Endothelial cell of umbilical vein (primary cell): Measurements from ENCODE around the gene DAPK3. TPM values are rescaled to one million over a fixed set of nuclear protein-coding genes. Genes with fewer than 3 reads are reported as not detected.

ENCODE experiments used
- BruUV-seq: library from RNA; stranded (reverse); fragments of 400-500 nt; replicated peaks from 2 replicates; lab custom pipeline; 2021; lab: Mats Ljungman, UMichigan
- CTCF ChIA-PET: fragments of 300-600, 350-600 bp; sonication (Branson Sonifier 250); formaldehyde crosslinking; loops from one replicate; lab custom pipeline; 2021; ENCODE audit warnings: antibody characterized with exemption, inconsistent platforms; lab: Charles Lee
- POLR2A ChIA-PET: fragments of 300-600, 350-600 bp; sonication (Branson Sonifier 250); formaldehyde crosslinking; loops from one replicate; lab custom pipeline; 2021; ENCODE audit warnings: antibody characterized with exemption, inconsistent platforms; lab: Charles Lee
- DNase-seq: peaks from one replicate; pipeline ENCODE4 v3.0.0-alpha.2; 2011; ENCODE audit warnings: low read depth, low spot score
- FAIRE-seq: peaks from 2 replicates; lab custom pipeline; 2011; peaks lifted over from hg19 to GRCh38; lab: Jason Lieb, UNC
- H2AFZ ChIP-seq: 2 replicates; pipeline ENCODE4 v1.6.0; 2012; ENCODE audit warnings: low read depth, low read length, control low read depth, inconsistent platforms
- H3K27ac ChIP-seq: 2 replicates; pipeline ENCODE4 v1.5.1; 2011; ENCODE audit warnings: low read depth, mild to moderate bottlenecking, control low read depth, low read length, moderate library complexity; ENCODE audit not compliant: insufficient read depth
- H3K27me3 ChIP-seq, 2 experiments: 2 replicates each; pipeline versions ENCODE4 v1.6.0 to v1.6.1; 2011; ENCODE audit warnings: low read length in 2 of 2, mixed read lengths in 1 of 2; ENCODE audit not compliant: control insufficient read depth in 2 of 2, insufficient read depth in 2 of 2
- H3K36me3 ChIP-seq, 2 experiments: 2 replicates in 1 of 2; 3 replicates in 1 of 2; pipeline ENCODE4 v1.5.1; 2011; ENCODE audit warnings: low read length in 2 of 2, mild to moderate bottlenecking in 1 of 2, moderate library complexity in 1 of 2; ENCODE audit not compliant: control insufficient read depth in 2 of 2, insufficient read depth in 2 of 2; ENCODE audit errors: extremely low read depth in 1 of 2
- H3K4me1 ChIP-seq: 3 replicates; pipeline ENCODE4 v1.5.1; 2011; ENCODE audit warnings: mild to moderate bottlenecking, low read length; ENCODE audit not compliant: control insufficient read depth, insufficient read depth; ENCODE audit errors: extremely low read depth
- H3K4me2 ChIP-seq: 2 replicates; pipeline ENCODE4 v1.6.1; 2011; ENCODE audit warnings: low read length, control low read depth, mixed read lengths; ENCODE audit not compliant: insufficient read depth
- H3K4me3 ChIP-seq, 3 experiments: fragments of 200-600 bp in 1 of 3; sonication (generic), shearing (Covaris generic) in 1 of 3; replicated peaks in 1 of 3; 2 replicates each; pipeline ENCODE4 v1.5.1; 2011 to 2016; ENCODE audit warnings: control low read depth in 3 of 3, low read length in 3 of 3, mild to moderate bottlenecking in 2 of 3, inconsistent platforms in 1 of 3, low read depth in 1 of 3, moderate library complexity in 1 of 3; ENCODE audit not compliant: insufficient read depth in 1 of 3
- H3K79me2 ChIP-seq: 2 replicates; pipeline ENCODE4 v1.6.0; 2012; ENCODE audit warnings: low read length, inconsistent platforms; ENCODE audit not compliant: control insufficient read depth, insufficient read depth
- H3K9ac ChIP-seq: replicated peaks from 2 replicates; pipeline ENCODE3; 2011; ENCODE audit warnings: low read length, control low read depth; ENCODE audit not compliant: insufficient read depth; ENCODE audit errors: extremely low read depth
- H3K9me1 ChIP-seq: replicated peaks from 3 replicates; pipeline ENCODE4 v1.6.0; 2011; ENCODE audit warnings: mild to moderate bottlenecking, low read length; ENCODE audit not compliant: control insufficient read depth, insufficient read depth; ENCODE audit errors: extremely low read depth
- H3K9me3 ChIP-seq: replicated peaks from 2 replicates; pipeline ENCODE4 v1.5.1; 2012; ENCODE audit warnings: low read length, inconsistent platforms; ENCODE audit not compliant: control insufficient read depth, insufficient read depth
- H4K20me1 ChIP-seq: replicated peaks from 2 replicates; pipeline ENCODE3; 2011; ENCODE audit warnings: mild to moderate bottlenecking, low read length; ENCODE audit not compliant: control insufficient read depth, insufficient read depth; ENCODE audit errors: extremely low read depth
- EZH2 ChIP-seq: IDR thresholded peaks from 2 replicates; pipeline ENCODE4 v1.6.1; 2012; ENCODE audit warnings: borderline replicate concordance, low read depth, mild to moderate bottlenecking, moderate library complexity, low read length, inconsistent platforms; ENCODE audit not compliant: severe bottlenecking
- FOS ChIP-seq: IDR thresholded peaks from 2 replicates; pipeline ENCODE4 v1.6.1; 2011; ENCODE audit warnings: mild to moderate bottlenecking, low read length, moderate library complexity, borderline replicate concordance; ENCODE audit not compliant: insufficient read depth
- GATA2 ChIP-seq: IDR thresholded peaks from 2 replicates; pipeline ENCODE4 v1.7.0; 2011; ENCODE audit warnings: low read depth, mild to moderate bottlenecking, moderate library complexity, mixed read lengths, low read length; ENCODE audit not compliant: insufficient read length, insufficient read depth
- JUN ChIP-seq: IDR thresholded peaks from 2 replicates; pipeline ENCODE4 v1.6.1; 2011; ENCODE audit warnings: borderline replicate concordance, low read depth; ENCODE audit not compliant: insufficient read length, insufficient read depth
- MYC ChIP-seq: IDR thresholded peaks from one replicate; pipeline ENCODE4 v1.6.1; 2011; ENCODE audit warnings: mild to moderate bottlenecking, low read depth, low read length
- POLR2A ChIP-seq: IDR thresholded peaks from 2 replicates; pipeline ENCODE4 v1.6.1; 2012; ENCODE audit warnings: low read depth, mild to moderate bottlenecking, control low read depth, low read length
- POLR2AphosphoS5 ChIP-seq: IDR thresholded peaks from 2 replicates; pipeline ENCODE4 v1.6.1; 2012; ENCODE audit warnings: low read depth, mild to moderate bottlenecking, control low read depth, low read length, moderate library complexity; ENCODE audit not compliant: insufficient read depth
- dilution Hi-C: fragments of 300-500 bp; cut with MboI; formaldehyde crosslinking; loops from one replicate; pipeline ENCODE4 v1.15.0; 2019; ENCODE audit warnings: low sequenced_read_pairs; ENCODE audit not compliant: extremely low pct_ligation_motif_present
- intact Hi-C: fragments of 100-400 bp; cut with micrococcal nuclease; formaldehyde crosslinking; loops from one replicate; pipeline ENCODE4 v1.10.0; 2022
- polyA plus RNA-seq, 4 experiments: library from polyadenylated mRNA; depleted of rRNA in 3 of 4; stranded (reverse) in 3 of 4; unstranded in 1 of 4; fragments of >200 nt; gene quantifications; 2 replicates each; pipeline versions ENCODE4 v1.2.1 to v1.2.3, GENCODE V29; 2011 to 2012; ENCODE audit warnings: missing spikeins in 1 of 4
- total RNA-seq: library from RNA; stranded (reverse); gene quantifications from 2 replicates; pipeline ENCODE4 v1.2.3, GENCODE V29; 2021
- TF ChIP-seq, protein P1 (sequence below): IDR thresholded peaks from 2 replicates; pipeline ENCODE4 v1.6.1; 2011; ENCODE audit not compliant: insufficient read depth, insufficient read length
- TF ChIP-seq, protein P2 (sequence below), 2 donors: IDR thresholded peaks; 1 replicate in 1 of 2; 2 replicates in 1 of 2; pipeline ENCODE4 v1.5.1; 2011; ENCODE audit warnings: low read length in 2 of 2, mild to moderate bottlenecking in 2 of 2, moderate library complexity in 2 of 2, control low read depth in 1 of 2, inconsistent platforms in 1 of 2, low read depth in 1 of 2; ENCODE audit not compliant: insufficient read depth in 1 of 2; ENCODE audit errors: extremely low read depth in 1 of 2

The DAPK3 gene
- total and polyA plus RNA-seq, 2 donors (not counting 3 experiments of a cell fraction or from before 2014, with no cell fraction given), result 157 to 175 TPM

- TF ChIP-seq, protein P1, sequence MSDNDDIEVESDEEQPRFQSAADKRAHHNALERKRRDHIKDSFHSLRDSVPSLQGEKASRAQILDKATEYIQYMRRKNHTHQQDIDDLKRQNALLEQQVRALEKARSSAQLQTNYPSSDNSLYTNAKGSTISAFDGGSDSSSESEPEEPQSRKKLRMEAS, result no peak
- TF ChIP-seq JUN (no peak), FOS (no peak), POLR2AphosphoS5 (peak; percentile 32), POLR2A (peak; percentile 17), GATA2 (no peak), MYC (no peak), EZH2 (no peak)
- TF ChIP-seq, protein P2, sequence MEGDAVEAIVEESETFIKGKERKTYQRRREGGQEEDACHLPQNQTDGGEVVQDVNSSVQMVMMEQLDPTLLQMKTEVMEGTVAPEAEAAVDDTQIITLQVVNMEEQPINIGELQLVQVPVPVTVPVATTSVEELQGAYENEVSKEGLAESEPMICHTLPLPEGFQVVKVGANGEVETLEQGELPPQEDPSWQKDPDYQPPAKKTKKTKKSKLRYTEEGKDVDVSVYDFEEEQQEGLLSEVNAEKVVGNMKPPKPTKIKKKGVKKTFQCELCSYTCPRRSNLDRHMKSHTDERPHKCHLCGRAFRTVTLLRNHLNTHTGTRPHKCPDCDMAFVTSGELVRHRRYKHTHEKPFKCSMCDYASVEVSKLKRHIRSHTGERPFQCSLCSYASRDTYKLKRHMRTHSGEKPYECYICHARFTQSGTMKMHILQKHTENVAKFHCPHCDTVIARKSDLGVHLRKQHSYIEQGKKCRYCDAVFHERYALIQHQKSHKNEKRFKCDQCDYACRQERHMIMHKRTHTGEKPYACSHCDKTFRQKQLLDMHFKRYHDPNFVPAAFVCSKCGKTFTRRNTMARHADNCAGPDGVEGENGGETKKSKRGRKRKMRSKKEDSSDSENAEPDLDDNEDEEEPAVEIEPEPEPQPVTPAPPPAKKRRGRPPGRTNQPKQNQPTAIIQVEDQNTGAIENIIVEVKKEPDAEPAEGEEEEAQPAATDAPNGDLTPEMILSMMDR (IDR thresholded peaks at IDR 0.05; ENCODE audit: extremely low read depth in 1 of 2, insufficient read depth in 1 of 2, low read depth in 1 of 2, low read length in 2 of 2), result no peak
- peaks cover 42 to 62% of the 10 kb centered on the region in 2 experiments for H3K36me3 ChIP-seq
- no peak overlapping the region for H3K4me3 ChIP-seq
- dilution Hi-C loops (no loop called here), intact Hi-C loops (no loop called here)
- H4K20me1 ChIP-seq, result no peaks in the 10 kb centered on the region
- H3K27ac ChIP-seq, result no peak overlapping the region
- CTCF ChIA-PET, result interaction anchor here (1.2 kb wide), 1 partner anchor 11 kb away, joined by 6 read pairs; no protein-coding TSS in a partner anchor
- H3K79me2 ChIP-seq, result peaks cover 62% of the 10 kb centered on the region
- FAIRE-seq (peak; percentile 12), DNase-seq (no peak)
- BruUV-seq, result TSS peak; percentile 45
- H3K27me3 ChIP-seq, result no peaks in the 10 kb centered on the region
- POLR2A ChIA-PET, result interaction anchor here (0.6 kb wide), 1 partner anchor 131 kb away, joined by 3 read pairs; no protein-coding TSS in a partner anchor
- H3K4me2 ChIP-seq, result no peak overlapping the region
- no peak overlapping the region for H3K9ac ChIP-seq
- H3K9me3 ChIP-seq, result no peaks in the 10 kb centered on the region
- H3K9me1 ChIP-seq, result no peaks in the 10 kb centered on the region
- no peak overlapping the region for H2AFZ ChIP-seq
- no peaks in the 10 kb centered on the region for H3K4me1 ChIP-seq
Observed at GRCh38 chr19:3976495-3977241, 5.8 kb upstream of the DAPK3 start.
